GM12801 (cell line): Measurements from ENCODE around the gene SHROOM2.

Experiments
- CTCF ChIP-seq: IDR thresholded peaks from one replicate; pipeline ENCODE4 v1.5.1; 2011; ENCODE audit warnings: control low read depth; ENCODE audit not compliant: insufficient read length; ENCODE audit errors: extremely low read depth

The SHROOM2 gene

GRCh38 chrX:9927698-9928482, 141.7 kb downstream of the SHROOM2 start:
- TF ChIP-seq CTCF = no peak

- no peak for TF ChIP-seq CTCF
Observed at GRCh38 chrX:9935436-9935835, 149.2 kb downstream of the SHROOM2 start.

- TF ChIP-seq CTCF = no peak
Observed at GRCh38 chrX:9937761-9938160, 151.5 kb downstream of the SHROOM2 start.

- TF ChIP-seq CTCF = no peak
Observed at GRCh38 chrX:9938516-9938915, 152.3 kb downstream of the SHROOM2 start.

GRCh38 chrX:9940421-9940820, 154.2 kb downstream of the SHROOM2 start:
- no peak for TF ChIP-seq CTCF

GRCh38 chrX:9942086-9942485, 155.9 kb downstream of the SHROOM2 start:
- TF ChIP-seq CTCF = no peak

- no peak for TF ChIP-seq CTCF
Observed at GRCh38 chrX:9943420-9943819, 157.2 kb downstream of the SHROOM2 start.
